Kidney (tissue), 14 donors: ENCODE data around the gene GADD45A. TPM values are rescaled to one million over a fixed set of nuclear protein-coding genes. Genes with fewer than 3 reads are reported as not detected.

Experiments
- DNase-seq, 5 donors: peaks; one replicate each; pipeline ENCODE4 v3.0.0-alpha.2; 2013 to 2020
- FAIRE-seq: peaks from 2 replicates; lab custom pipeline; 2012; peaks lifted over from hg19 to GRCh38; lab: Jason Lieb, UNC
- H3K27ac ChIP-seq, 2 donors: one replicate each; pipeline ENCODE4 v1.7.0; 2013; ENCODE audit warnings: low read depth in 2 of 2, low read length in 2 of 2, inconsistent platforms in 1 of 2
- H3K27me3 ChIP-seq: one replicate; pipeline ENCODE4 v1.7.1; 2013; ENCODE audit warnings: low read length, inconsistent platforms; ENCODE audit not compliant: control insufficient read depth, insufficient read depth
- H3K36me3 ChIP-seq, 3 donors: one replicate each; pipeline versions ENCODE4 v1.7.0 to v1.7.1; 2013; ENCODE audit warnings: low read length in 3 of 3, control low read depth in 1 of 3, inconsistent platforms in 1 of 3; ENCODE audit not compliant: insufficient read depth in 3 of 3, control insufficient read depth in 2 of 3
- H3K4me1 ChIP-seq, 3 donors: one replicate each; pipeline versions ENCODE4 v1.7.0 to v1.7.1; 2013; ENCODE audit warnings: low read length in 3 of 3, inconsistent platforms in 1 of 3, low read depth in 1 of 3; ENCODE audit not compliant: control insufficient read depth in 2 of 3, insufficient read depth in 2 of 3
- H3K4me3 ChIP-seq, 3 donors: one replicate each; pipeline versions ENCODE4 v1.7.0 to v1.8.1; 2013; ENCODE audit warnings: low read length in 3 of 3, control low read depth in 1 of 3, inconsistent platforms in 1 of 3
- H3K9ac ChIP-seq, 3 donors: one replicate each; pipeline versions ENCODE4 v1.7.0 to v1.7.1; 2013; ENCODE audit warnings: low read length in 3 of 3, control low read depth in 1 of 3, inconsistent platforms in 1 of 3
- H3K9me3 ChIP-seq, 3 donors: one replicate each; pipeline versions ENCODE4 v1.7.0 to v1.7.1; 2013; ENCODE audit warnings: low read length in 3 of 3, control low read depth in 1 of 3, inconsistent platforms in 1 of 3; ENCODE audit not compliant: control insufficient read depth in 2 of 3, insufficient read depth in 1 of 3
- intact Hi-C: fragments of 100-400 bp; cut with DNase I; formaldehyde crosslinking; loops from one replicate; pipeline ENCODE4 v1.11.1; 2022
- polyA plus RNA-seq: library from polyadenylated mRNA; stranded (reverse); fragments of 350-450 nt; fragmentation: Illumina TruSeq; extraction: RNeasy Lipid Tissue Mini Kit (QIAGEN cat#74804); gene quantifications from one replicate; pipeline ENCODE4 v1.2.3, GENCODE V29; 2014; ENCODE audit warnings: low read depth, low replicate concordance; ENCODE audit not compliant: insufficient read depth
- total RNA-seq: library from RNA; stranded (reverse); fragmentation: NEBNext Ultra II Directional; extraction: Animal tissue kit (Norgen Biotek cat#: 25700); gene quantifications from one replicate; pipeline ENCODE4 v1.2.1, GENCODE V29; 2021
- TF ChIP-seq, protein P1 (sequence below): IDR thresholded peaks from 3 replicates; pipeline ENCODE4 v1.5.1; 2012; ENCODE audit warnings: mild to moderate bottlenecking, moderate library complexity, borderline replicate concordance; ENCODE audit not compliant: insufficient read depth; ENCODE audit errors: extremely low read depth
- donor health status: control.
- donor health status: control.
- donor health status: control.
- donor health status: control.
- donor health status: control.
- donor health status: DM: yes; HTN: yes; CAD: no.
- donor health status: Normal renal cell carcinoma (clear cell type).

Gene GADD45A
- total and polyA plus RNA-seq, 2 donors from 2014 or later: 85.6 to 218 TPM

DNA sequence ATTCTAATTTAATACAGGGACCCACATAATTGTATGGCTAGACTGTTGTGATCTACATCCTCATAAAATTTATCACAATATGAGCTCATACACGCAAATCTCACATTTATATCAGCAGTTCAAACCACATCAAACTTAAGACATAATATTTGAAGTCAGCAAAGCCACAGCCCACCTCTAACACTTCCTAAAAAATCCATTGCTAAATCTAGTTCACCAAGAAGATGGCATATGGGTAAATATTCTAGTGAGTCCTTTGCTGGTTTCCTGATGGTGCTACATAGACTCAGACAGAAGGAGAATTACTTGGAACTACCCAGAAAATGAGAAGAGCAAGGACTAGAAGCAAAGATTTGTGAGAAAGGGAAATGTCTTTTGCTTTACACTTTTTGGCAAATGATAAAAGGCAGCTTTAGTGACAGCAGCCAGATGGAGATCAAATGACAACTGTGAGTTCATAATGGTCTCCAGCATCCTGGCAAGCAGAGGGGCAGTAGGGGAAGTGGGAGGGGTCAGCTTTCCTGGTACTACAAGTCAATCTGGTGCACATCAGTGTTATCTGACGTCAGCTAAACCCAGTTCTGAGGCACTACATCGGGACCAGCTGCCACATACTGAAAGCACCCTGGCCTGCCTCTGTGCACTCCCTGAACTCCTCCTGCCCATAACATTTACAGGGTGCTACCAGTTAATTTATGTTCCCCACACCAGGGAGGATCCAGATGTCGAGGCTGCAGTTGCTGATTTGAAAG, 10.6 kb upstream of the GADD45A start:
- DNase-seq: peak in 4 of 5 donors; percentile 73 to 88 (median 77)
- peaks cover 0 to 6% (median 2%) of the 10 kb centered on the region in 3 donors for H3K4me1 ChIP-seq
- no peaks in the 10 kb centered on the region for H3K36me3 ChIP-seq
- intact Hi-C loops: no loop called here
- H3K27ac ChIP-seq: no peak overlapping the region
- no peak overlapping the region for H3K9ac ChIP-seq
- H3K9me3 ChIP-seq: no peaks in the 10 kb centered on the region
- H3K4me3 ChIP-seq: no peak overlapping the region
- FAIRE-seq: no peak
- TF ChIP-seq, protein P1, sequence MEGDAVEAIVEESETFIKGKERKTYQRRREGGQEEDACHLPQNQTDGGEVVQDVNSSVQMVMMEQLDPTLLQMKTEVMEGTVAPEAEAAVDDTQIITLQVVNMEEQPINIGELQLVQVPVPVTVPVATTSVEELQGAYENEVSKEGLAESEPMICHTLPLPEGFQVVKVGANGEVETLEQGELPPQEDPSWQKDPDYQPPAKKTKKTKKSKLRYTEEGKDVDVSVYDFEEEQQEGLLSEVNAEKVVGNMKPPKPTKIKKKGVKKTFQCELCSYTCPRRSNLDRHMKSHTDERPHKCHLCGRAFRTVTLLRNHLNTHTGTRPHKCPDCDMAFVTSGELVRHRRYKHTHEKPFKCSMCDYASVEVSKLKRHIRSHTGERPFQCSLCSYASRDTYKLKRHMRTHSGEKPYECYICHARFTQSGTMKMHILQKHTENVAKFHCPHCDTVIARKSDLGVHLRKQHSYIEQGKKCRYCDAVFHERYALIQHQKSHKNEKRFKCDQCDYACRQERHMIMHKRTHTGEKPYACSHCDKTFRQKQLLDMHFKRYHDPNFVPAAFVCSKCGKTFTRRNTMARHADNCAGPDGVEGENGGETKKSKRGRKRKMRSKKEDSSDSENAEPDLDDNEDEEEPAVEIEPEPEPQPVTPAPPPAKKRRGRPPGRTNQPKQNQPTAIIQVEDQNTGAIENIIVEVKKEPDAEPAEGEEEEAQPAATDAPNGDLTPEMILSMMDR: no peak
- H3K27me3 ChIP-seq: no peaks in the 10 kb centered on the region

DNA sequence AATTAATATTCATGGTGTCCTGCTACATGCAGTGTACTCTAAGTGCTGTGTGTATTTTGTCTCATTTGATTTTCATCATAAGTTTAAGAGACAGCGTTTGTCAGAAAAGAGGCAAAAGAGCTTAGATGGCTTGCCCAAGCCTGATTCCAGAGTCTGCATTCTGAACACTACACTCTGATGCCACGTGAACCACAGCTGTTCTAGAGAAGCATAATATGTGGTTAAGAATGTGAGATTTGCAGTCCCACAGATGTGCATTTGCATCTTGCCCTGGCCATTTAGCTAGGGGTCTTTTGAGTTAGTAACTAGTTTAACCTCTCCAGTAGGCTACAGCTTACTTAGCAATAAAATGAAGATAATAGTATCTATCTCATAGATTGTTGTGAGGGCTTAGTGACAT, 9.2 kb upstream of the GADD45A start:
- TF ChIP-seq, protein P1: no peak
- Histone ChIP-seq H3K27me3 (no peaks in the 10 kb centered on the region), H3K9ac (no peak overlapping the region), H3K9me3 (no peaks in the 10 kb centered on the region), H3K27ac (no peak overlapping the region), H3K36me3 (no peaks in the 10 kb centered on the region), H3K4me3 (no peak overlapping the region), H3K4me1 (peaks cover 0 to 6% (median 2%) of the 10 kb centered on the region in 3 donors)
- peak in 1 of 5 donors; percentile 33 for DNase-seq
- intact Hi-C loops: no loop called here
- FAIRE-seq: no peak

GRCh38 chr1:67676287-67676686, 8.7 kb upstream of the GADD45A start:
- Histone ChIP-seq H3K27me3 (no peaks in the 10 kb centered on the region), H3K9ac (no peak overlapping the region), H3K4me1 (peaks cover 0 to 6% (median 2%) of the 10 kb centered on the region in 3 donors), H3K4me3 (no peak overlapping the region), H3K9me3 (no peaks in the 10 kb centered on the region), H3K27ac (no peak overlapping the region), H3K36me3 (no peaks in the 10 kb centered on the region)
- DNase-seq: no peak
- TF ChIP-seq, protein P1: no peak
- intact Hi-C loops: no loop called here
- FAIRE-seq: no peak

GRCh38 chr1:67676946-67677345, 8.1 kb upstream of the GADD45A start:
- H3K4me1 ChIP-seq: peaks cover 0 to 6% (median 2%) of the 10 kb centered on the region in 3 donors
- DNase-seq (no peak), FAIRE-seq (no peak)
- H3K4me3 ChIP-seq: no peak overlapping the region
- intact Hi-C loops: no loop called here
- H3K9me3 ChIP-seq: no peaks in the 10 kb centered on the region
- H3K9ac ChIP-seq: no peak overlapping the region
- TF ChIP-seq, protein P1: no peak
- no peak overlapping the region for H3K27ac ChIP-seq
- no peaks in the 10 kb centered on the region for H3K36me3 ChIP-seq
- H3K27me3 ChIP-seq: no peaks in the 10 kb centered on the region
